HG03103 (cell line): ENCODE data around the gene WWTR1.

ENCODE experiments used
- ATAC-seq: cut with Tn5 transposase; IDR thresholded peaks from one replicate; pipeline ENCODE4 v1.9.1; 2021; ENCODE audit warnings: low read depth; ENCODE audit not compliant: unreplicated experiment

Gene WWTR1

DNA sequence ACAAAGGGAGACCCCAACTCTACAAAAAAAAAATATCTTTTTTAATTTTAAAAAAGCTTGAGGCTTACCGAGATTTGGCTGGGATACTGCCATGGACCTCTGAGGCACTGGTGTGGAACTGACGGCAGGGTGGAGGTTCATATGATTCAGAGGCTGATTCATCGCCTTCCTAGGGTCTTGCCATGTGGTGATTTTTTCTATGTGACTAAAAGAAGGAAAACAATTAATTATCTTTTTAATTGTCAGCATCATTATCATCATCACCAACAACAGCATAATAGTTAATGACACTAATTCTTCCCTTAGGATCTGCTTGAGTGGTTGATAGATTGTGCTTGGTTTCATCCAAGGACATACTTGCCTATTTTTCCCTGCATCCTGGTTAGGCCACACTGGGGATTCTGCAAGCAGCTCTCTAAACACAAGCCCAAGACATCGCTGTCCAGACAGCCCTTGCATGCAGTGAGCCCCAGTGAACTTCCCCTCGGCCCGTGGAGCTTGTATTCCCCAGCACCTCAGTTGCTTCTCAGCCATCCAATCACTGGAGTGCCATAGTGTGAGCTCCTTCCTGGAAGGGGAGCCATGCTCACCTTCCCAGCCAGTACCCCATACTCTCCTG lies 84.9 kb downstream of the WWTR1 start:
- ATAC-seq, result no peak

DNA sequence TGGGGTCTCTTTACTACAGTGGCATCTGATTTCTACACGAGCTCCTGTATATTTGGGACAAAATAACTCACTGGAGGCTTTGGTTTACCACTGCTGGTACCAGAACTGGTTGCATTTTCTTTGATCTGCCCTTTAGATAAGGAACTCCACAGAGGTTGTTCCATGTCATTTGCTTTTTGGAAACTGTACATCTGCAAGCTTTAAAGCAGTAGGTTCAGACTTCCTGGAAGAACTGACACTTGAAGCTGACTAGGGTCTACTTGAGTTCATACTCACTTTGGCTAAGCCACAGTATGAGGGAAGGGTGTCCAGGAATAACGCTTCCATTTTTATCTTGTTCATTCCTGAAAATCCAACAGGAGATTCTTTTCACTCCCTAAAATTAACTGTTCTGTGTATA lies 86.4 kb downstream of the WWTR1 start:
- ATAC-seq, result no peak

DNA sequence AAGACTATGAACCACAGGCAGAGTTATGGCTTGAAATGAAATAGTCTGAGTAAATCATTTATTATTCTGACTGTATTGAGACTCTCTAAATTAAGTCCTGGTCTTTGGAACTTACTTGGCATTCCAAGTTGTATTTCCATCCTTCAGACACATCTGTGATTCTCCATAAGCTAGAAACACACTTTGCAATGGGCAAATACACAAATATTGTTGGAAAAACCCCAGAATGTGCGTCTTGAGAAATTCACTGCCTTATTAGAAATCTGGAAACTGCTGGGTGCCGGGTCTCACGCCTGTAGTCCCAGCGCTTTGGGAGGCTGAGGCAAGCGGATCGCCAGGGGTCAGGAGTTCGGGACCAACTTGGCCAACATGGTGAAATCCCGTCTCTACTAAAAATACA lies 87.8 kb downstream of the WWTR1 start:
- ATAC-seq, result no peak

DNA sequence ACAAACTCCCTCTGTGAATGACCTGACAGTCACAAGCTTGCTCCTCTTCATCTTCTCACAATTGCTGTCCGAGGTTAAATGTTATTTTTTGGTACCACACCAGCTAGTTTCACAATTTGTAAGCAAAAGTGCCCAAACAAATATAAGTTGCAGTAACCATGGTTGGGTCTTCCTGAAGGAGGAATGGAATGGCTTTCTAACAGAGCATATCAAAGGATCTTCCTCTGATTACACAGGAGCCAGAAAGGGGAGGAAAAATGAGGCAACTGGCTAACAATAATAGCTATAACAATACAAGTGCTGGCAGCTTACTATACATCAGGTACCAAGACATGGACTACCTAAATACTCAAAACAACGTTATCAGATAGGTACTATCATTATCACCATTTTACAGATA lies 90.4 kb downstream of the WWTR1 start:
- ATAC-seq, result no peak

DNA sequence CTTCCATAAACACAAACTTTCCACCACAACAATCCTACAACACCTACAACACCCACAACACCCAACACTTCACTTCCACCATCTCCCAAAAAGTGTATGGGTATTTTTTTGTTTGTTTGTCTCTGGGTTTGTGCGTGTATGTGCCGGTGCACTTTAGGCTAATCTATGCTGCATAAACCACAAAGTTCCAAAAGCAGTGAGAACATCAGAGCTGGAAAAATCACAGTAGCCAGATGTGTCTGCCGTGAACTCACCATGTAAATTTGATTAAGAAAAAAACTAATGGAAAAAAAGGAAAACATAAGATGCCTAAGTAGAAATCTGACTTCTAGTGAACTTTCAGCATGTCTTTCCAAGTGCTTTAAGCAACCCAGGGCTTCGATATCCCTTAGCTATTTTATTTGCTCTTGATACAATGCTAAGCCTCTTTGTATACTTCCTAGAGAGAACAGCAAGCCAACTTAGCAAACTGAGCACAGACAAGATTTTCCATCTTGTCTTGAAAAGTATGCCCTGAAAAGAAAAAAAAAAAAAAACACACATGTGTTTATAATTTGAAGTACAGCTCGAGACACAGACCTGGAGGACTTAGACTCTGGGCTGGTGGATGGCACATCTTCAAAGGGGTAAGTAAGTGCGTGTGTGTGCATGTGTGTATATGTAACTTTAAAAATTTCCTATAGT lies 91.4 kb downstream of the WWTR1 start:
- no peak for ATAC-seq

DNA sequence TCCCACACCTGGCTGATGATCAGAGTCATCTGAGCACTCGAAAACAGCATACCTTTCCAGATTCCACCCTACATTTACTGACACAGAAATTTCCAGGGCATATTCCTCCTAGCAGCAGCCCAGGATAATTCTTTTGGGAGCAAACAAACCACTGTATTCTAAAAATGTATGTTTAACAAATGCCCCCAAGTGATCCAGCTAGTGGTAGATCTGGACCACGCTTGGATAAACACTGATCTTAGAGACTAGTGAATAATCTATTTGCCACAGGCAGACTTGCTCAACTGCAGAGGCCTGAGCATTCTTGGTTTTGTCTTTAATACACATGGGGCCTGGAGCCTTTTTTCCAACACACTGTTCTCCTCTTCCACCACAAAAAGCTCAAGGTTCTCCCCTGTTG lies 93.7 kb downstream of the WWTR1 start:
- ATAC-seq, result no peak

DNA sequence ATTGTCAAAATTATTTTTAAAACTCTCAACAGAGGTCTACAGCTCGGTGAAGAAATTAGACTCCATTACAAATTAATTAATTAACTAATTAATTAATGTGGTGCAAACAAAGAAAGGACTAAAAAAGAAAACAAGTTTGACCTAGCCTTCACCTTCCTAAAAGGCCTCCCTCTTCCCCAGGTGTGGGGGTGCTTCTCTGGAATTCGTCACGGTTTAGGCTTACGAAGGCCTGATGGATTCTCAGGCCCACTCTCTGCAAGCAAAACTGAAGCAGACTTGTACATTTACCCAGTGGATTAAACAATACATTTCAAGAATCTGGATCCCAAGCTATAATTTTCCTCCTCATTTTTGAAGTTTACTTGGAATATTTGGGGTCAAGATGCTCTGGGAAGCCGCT lies 94.7 kb downstream of the WWTR1 start:
- ATAC-seq, result no peak

DNA sequence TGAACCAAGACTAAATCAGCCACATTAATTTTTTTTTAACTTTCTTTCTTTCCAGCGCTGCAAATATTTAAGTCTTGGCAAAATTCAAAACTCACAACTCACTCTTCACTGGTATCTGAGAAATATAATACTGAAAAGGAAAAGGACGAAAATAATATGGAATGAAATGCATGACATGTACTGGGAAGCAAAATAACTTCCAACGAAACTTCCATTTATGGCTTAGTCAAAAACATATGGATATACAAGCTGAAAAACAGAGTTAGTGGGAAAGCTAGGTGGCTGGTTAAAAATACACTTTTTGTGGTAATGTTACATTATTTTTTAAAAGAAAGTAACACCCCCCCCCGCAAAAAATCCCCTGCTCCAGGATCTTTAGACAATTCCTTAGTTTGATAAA lies 97.2 kb downstream of the WWTR1 start:
- ATAC-seq, result no peak

DNA sequence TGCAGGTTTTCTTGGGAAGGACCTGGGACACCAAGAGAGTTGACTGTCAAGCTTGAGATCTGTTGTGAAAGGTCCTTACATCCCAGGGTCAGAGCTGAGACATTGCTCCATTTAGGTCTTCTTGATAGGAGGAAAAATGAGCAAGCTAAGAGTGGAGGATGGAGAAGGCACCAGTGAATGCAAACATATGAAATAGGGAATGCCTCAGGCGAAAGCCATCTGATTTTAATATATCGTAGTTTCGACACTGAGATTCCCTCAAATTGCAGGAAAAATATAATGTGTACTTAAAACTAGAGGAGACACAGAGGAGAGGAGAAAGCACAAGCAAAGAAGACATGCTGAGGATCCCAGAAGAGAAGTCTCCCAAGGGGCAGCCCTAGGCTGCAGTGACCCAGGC lies 97.8 kb downstream of the WWTR1 start:
- no peak for ATAC-seq

DNA sequence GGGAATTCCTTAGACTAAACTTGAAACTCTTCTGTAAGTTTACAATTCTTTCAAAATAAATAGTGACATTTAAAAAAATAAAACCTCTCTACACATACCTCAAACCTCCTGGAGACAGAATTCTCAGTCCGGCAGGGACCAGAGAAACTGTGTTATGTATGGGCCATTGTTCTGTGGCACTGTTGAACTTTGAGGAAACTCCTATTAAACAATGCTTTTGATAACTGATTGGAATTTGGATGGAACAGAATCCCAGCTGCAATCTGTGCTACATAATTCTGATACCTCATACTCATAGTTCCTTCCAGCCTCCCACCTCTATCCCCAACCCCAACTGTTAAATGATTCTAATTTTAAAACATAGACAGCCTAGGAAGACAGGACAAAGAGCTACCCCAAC lies 98.3 kb downstream of the WWTR1 start:
- ATAC-seq, result no peak

DNA sequence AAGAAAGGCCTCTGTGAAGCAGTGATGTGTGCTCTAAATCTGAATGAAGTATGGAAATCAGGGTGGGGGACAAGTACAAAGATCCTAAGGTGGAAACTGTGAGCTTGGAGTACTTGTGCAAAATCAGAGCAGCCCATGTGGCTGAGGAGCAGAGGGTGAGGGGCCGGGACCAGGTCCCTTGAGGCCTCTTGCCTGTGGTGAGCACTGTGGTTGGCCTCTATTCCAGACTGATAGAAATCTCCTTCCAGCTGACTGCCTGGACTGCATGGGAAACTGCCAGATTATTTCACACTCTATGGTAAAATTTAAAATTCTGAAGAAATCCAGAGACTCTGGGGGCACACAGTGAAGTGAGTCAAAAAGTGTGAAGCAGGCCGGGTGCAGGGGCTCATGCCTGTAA lies 101.9 kb downstream of the WWTR1 start:
- no peak for ATAC-seq

DNA sequence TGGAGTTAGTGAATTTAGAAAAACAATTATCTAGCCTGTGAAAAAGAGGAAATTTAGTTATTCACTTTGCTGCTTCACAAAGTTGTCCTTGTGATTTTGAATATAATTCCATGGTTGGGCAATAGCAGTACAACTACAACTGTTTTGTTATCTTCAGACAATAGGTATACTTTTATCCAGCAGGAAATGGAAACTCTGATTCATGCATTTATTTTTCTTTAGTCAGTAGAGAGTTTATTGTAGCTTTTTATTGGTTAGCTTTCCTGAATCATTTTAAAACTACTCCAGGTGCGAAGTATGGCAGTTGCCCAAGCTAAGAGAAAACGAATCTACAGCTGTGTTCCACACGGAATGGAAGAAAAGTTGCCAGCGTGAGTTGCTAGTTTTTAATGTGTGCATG lies 103.0 kb downstream of the WWTR1 start:
- ATAC-seq, result no peak

DNA sequence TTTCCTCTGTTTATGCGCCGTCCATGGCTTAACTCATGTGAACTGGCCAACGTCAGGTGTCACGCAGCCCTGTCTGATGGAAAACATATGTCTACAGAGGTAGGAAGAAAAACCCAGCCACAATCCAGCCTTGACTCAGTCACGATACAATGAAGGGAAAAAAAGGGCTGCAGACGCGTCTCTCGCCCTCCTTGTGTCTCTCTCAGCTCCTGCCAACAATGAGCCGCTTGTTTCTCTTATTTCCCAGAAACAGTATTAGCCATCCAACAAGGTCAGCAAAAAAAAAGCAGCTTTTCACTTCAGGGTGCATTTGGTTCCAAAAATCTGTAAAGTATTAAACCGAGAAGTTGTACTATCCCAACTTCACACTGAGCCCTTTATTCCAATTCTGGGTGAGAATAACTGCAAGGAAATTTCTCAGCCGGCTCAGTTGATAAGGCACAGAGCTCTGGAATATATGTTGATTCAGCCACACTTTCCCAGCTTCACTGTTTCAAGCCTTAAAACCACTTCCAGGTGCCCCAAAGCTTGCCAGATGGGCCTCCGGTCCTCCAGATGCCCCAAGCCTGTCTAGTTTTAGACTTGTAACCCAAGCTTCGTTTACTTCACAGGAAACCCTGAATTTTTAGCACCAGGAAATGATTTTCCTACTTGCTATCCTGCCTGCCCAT lies 103.9 kb downstream of the WWTR1 start:
- no peak for ATAC-seq

DNA sequence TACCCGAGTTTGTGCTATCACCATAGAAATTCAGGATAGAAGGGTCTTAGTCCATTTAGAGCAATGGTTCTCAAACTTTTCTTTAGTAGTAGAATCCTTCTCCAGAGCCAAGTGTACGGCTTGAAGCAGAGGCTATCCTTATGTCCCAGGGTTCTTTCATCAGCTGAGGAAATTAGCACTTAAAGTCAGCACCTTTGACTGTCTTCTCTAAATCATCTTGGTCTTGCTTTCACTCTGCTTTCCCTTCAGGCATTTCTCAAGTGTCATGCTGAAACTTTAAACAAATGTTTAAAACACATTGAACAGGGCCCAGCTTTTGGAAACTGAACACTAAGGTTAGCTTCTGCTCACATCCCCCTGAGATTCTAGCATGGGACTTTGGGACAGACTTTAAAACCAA lies 105.1 kb downstream of the WWTR1 start:
- ATAC-seq, result no peak

DNA sequence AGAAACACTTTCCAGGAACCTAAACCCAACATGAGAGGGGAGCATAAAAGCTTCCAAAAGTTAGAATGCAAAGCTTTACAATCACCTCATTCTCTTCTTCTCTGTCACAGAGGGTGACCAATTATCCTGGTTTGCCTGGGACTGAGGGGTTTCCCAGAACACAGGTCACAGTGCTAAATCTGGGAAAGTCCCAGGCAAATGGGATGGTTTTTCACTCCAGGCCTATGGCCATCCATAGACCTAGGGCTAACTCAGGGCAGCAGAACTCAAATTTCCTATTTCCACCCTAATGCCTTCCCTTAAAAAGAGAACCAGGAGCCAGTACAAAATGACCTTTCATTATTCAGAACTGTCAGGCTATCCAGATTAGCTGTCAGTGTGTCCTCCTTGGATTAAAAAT lies 106.3 kb downstream of the WWTR1 start:
- ATAC-seq, result no peak

DNA sequence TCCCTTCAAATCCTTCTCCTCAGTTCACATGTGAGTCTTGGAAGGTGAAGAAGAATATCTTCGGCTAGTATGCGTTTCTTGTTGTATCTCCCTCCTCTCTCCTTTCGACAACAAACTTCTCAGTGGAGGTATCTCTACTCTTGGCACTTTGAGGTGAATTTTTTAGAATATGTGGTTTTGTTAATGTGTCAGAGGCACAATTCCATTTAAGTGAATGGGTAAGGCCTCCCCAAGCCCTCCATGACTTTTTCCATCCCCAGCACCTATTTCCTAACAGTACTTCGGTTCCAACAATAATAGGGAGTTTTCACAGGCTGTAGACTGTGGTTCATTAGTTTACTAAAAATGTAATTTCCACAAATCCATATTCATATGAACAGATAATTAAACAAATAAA lies 109.2 kb downstream of the WWTR1 start:
- no peak for ATAC-seq

DNA sequence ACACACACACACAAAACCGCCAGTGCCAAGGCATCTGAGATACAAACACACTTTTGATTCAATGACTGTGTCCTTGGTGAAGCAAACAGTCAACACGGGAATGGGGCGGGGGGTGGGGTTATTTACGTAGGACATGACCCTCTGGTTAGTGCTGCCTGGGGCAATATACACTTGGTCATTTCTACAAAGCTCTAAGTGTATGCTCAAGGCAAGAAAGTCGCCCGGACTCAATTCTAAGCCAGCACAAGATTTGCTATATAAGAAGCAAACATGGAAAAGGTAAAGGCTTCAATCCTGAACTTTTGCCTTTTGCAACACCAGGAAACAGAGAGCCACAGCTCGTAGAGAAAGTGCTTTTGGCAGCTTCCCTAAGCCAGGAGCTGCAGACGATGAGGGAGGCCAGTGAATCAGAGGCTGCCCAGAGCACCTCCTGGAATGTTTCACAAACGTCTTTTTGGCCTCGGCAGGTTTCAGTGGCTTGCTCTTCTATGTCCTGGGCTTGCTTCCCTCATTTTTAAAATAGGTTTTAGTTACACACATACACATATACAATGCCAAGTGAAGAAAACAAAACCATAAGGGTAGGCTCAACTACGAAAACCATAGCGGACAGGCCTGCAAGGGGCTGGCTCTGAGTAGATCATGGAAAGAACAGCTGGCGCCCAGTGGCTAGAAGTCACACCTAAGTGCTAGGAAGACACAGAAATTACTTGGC lies 109.7 kb downstream of the WWTR1 start:
- no peak for ATAC-seq

DNA sequence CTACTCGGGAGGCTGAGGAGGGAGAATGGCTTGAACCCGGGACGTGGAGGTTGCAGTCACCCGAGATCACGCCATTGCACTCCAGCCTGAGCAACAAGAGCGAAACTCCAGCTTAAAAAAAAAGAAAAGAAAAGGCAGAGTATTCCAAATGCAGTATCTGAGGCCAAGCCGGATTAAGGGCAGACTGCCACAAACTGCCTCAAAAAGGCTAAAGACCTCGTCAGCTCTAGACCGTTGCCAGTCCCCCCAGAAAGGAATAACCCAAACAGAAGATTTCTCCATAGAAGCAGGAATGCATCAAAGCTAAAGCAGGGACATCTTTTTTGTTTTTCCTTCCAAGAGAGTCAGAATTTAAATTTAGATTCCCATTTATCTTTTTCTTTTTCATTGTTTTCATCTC lies 110.4 kb downstream of the WWTR1 start:
- ATAC-seq, result no peak

DNA sequence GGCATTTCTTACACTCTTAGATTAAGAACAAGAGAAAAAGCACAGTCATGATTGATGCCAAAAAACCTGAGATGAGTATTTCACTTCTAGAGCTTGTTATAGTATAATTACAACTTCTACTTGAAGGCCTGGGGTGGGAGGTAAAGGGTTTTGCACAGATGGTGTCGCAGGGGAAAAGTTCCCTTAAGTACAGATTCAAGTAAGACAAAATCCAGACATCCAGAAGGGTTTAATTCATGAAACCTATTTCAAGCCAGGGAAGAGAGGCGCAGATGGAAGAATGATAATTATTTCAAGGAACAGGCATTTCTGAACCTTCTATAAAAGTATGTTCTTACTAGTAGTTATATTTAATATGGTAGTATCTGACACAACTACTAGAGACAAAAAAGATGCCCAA lies 112.8 kb downstream of the WWTR1 start:
- ATAC-seq, result no peak

DNA sequence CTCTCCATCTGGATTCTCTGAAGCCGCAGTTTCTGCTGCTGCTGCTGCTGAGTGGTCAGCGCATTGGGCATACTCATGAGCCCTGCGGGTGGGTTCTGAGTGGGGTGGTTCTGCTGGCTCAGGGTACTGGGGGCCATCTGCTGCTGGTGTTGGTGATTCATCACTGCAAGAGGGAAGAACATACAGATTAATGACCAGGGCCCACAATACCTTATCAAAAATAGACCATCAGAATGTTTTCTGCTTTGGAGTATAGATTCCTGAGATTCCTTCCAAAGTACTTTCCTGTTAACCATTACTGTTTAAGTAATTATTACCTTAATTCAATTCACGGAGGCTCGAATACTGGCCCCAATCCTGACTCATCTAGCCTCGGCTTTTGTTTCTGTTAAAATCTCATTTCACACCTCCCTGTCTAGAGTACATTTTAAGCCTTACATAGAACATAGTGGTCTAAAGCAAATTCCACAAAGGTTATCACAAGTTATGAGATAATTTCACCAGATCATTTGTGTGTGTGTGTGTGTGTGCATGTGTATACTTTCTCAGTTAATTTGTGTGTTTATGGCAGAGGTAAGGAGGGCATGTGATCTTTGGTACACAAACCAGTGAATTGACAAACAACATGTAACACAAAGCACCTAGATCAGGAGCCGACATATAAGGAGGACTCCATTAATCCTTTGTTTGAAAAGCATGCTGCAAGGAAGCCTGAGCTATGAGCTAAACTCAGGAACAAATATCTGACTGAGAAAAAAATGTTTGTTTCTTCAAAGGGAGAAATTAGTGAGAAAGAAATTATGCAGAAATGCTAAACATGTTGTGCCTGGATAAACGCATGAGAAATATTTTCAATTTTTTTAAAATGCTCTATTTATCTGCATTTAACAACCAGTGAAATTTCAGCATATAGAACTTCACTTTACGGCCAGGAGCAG lies 115.2 kb downstream of the WWTR1 start:
- ATAC-seq, result no peak

DNA sequence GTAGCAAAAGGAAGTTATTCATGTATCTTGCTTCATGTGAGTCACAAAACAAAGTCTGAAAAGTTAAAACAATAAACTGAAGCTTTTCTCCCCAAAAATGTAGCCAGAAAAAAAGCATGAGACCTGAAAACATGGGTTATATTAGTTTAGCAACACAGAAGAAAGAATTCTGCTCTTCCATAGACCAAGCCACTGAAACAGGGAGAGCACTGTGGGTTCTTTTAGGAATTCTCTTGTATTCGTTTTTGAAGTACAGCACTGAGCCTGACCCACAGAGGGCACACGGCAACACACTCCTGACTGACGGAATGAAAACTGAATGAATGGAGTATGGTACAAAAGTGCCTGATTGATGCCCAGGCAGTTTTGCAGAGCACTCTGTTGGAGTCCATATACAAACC lies 116.7 kb downstream of the WWTR1 start:
- no peak for ATAC-seq
